Prostate gland (tissue), 2 donors: Measurements from ENCODE around the gene ADM5. TPM values are rescaled to one million over a fixed set of nuclear protein-coding genes. Genes with fewer than 3 reads are reported as not detected.
A peak's percentile ranks its signal among the peaks of the same experiment; 100 is the strongest.

Experiments
- DNase-seq: peaks from one replicate; pipeline ENCODE4 v3.0.0-alpha.2; 2019; ENCODE audit warnings: low spot score
- H3K27ac ChIP-seq, 2 donors: fragments of 200-600 bp; sonication (generic); 2 replicates each; pipeline ENCODE4 v1.5.1; 2017 to 2019
- H3K27me3 ChIP-seq: fragments of 200-600 bp; sonication (generic); replicated peaks from 2 replicates; pipeline ENCODE4 v1.5.1; 2019; ENCODE audit not compliant: insufficient read depth
- H3K36me3 ChIP-seq, 2 donors: fragments of 200-600 bp; sonication (generic); 1 replicate in 1 of 2; 2 replicates in 1 of 2; pipeline versions ENCODE4 v1.5.1 to v1.8.1; 2017 to 2019
- H3K4me1 ChIP-seq: fragments of 200-600 bp; sonication (generic); replicated peaks from 2 replicates; pipeline ENCODE4 v1.5.1; 2019
- H3K4me3 ChIP-seq, 2 donors: fragments of 200-600 bp; sonication (generic); 2 replicates each; pipeline ENCODE4 v1.5.1; 2017 to 2019
- H3K9me3 ChIP-seq: fragments of 200-600 bp; sonication (generic); 2 replicates; pipeline ENCODE4 v1.5.1; 2017
- CTCF ChIP-seq, 4 experiments: fragments of 200-600 bp in 2 of 4; fragments of 450-650 bp in 2 of 4; sonication (generic) in 2 of 4; IDR thresholded peaks; 1 replicate in 3 of 4; 2 replicates in 1 of 4; pipeline ENCODE4 v1.5.1; 2016 to 2019; ENCODE audit warnings: antibody characterized with exemption in 4 of 4, mild to moderate bottlenecking in 2 of 4, moderate library complexity in 2 of 4
- POLR2A ChIP-seq: fragments of 450-650 bp; IDR thresholded peaks from one replicate; pipeline ENCODE4 v1.6.1; 2016; ENCODE audit warnings: antibody characterized with exemption, mild to moderate bottlenecking
- POLR2AphosphoS5 ChIP-seq: sonication (generic); formaldehyde crosslinking; IDR thresholded peaks from one replicate; pipeline ENCODE4 v1.6.1; 2017; ENCODE audit warnings: antibody characterized with exemption
- WGBS: methylation state at CpG from one replicate; pipeline ENCODE4 v1.1.5; 2018; 5-methylcytosine and 5-hydroxymethylcytosine counted together
- intact Hi-C: fragments of 100-400 bp; cut with DNase I; formaldehyde crosslinking; loops from one replicate; pipeline ENCODE4 v1.14.2; 2022
- total RNA-seq, 2 donors: library from RNA; depleted of rRNA; stranded (reverse); fragments of >200 nt; gene quantifications; one replicate each; pipeline ENCODE4 v1.1.0, GENCODE V29; 2016

Gene ADM5
- total RNA-seq, 2 donors from 2014 or later: 0.68 to 6.1 TPM

GRCh38 chr19:49677231-49677900 is 12.0 kb upstream of the ADM5 start, which contains the start of gene PRMT1:
Gene PRMT1 (plus strand): TSS chr19:49677271. CDS start chr19:49677281, 10 bp downstream.
- TF ChIP-seq POLR2AphosphoS5 (no peak), CTCF (IDR thresholded peaks at IDR 0.05) (no peak), POLR2A (peak; percentile 91)
- Histone ChIP-seq H3K27me3 (no peaks in the 10 kb centered on the region), H3K4me1 (peaks cover 11% of the 10 kb centered on the region), H3K4me3 (peak within 1 kb of the TSS; percentile 66 to 92), H3K9me3 (no peaks in the 10 kb centered on the region), H3K27ac (peak within 1 kb of the TSS; percentile 83 to 93), H3K36me3 (peaks cover 6 to 7% of the 10 kb centered on the region in 2 donors)
- intact Hi-C loops: loop anchor here (2.0 to 5.0 kb wide), 3 partner anchors 35 to 90 kb away; partner anchors contain the start of genes AP2A1, PRR12 and SCAF1
- WGBS: under 1% methylated on average over 56 of the region's 57 CpGs
- no peak for DNase-seq

GRCh38 chr19:49677901-49678674 is 11.3 kb upstream of the ADM5 start:
- H3K27ac ChIP-seq: peak overlapping the region; percentile 83 to 93
- peak; percentile 40 for DNase-seq
- H3K4me3 ChIP-seq: peak overlapping the region; percentile 66 to 92
- peaks cover 8 to 9% of the 10 kb centered on the region in 2 donors for H3K36me3 ChIP-seq
- no peaks in the 10 kb centered on the region for H3K9me3 ChIP-seq
- H3K4me1 ChIP-seq: peaks cover 11% of the 10 kb centered on the region
- WGBS: 4% methylated on average over 21 of the region's 21 CpGs
- no peaks in the 10 kb centered on the region for H3K27me3 ChIP-seq
- intact Hi-C loops: loop anchor here (2.0 to 5.0 kb wide), 3 partner anchors 35 to 89 kb away; partner anchors contain the start of genes AP2A1, PRR12 and SCAF1
- TF ChIP-seq POLR2AphosphoS5 (peak; percentile 16), CTCF (IDR thresholded peaks at IDR 0.05) (peak in 3 of 4 experiments; percentile 57 to 67 (median 58)), POLR2A (no peak)

- WGBS: 54% methylated on average over 12 of the region's 12 CpGs
- TF ChIP-seq CTCF (IDR thresholded peaks at IDR 0.05): no peak
- TF ChIP-seq POLR2AphosphoS5: no peak
- no peak for TF ChIP-seq POLR2A
- Histone ChIP-seq H3K4me1 (peaks cover 11% of the 10 kb centered on the region), H3K27me3 (no peaks in the 10 kb centered on the region), H3K4me3 (no peak overlapping the region), H3K36me3 (peaks cover 8 to 9% of the 10 kb centered on the region in 2 donors), H3K27ac (no peak overlapping the region), H3K9me3 (no peaks in the 10 kb centered on the region)
- intact Hi-C loops: loop anchor here (5.0 kb wide), 2 partner anchors 87 to 88 kb away; partner anchors contain the start of genes AP2A1 and PRR12
- DNase-seq: no peak
Observed at GRCh38 chr19:49678985-49679770, 10.2 kb upstream of the ADM5 start.

- Histone ChIP-seq H3K9me3 (no peaks in the 10 kb centered on the region), H3K4me3 (no peak overlapping the region), H3K27ac (peak overlapping the region in 1 of 2 donors; percentile 62), H3K36me3 (peaks cover 9 to 12% of the 10 kb centered on the region in 2 donors), H3K27me3 (no peaks in the 10 kb centered on the region), H3K4me1 (peaks cover 11% of the 10 kb centered on the region)
- TF ChIP-seq CTCF (IDR thresholded peaks at IDR 0.05): no peak
- TF ChIP-seq POLR2A: no peak
- no peak for TF ChIP-seq POLR2AphosphoS5
- no peak for DNase-seq
- WGBS: 55% methylated on average over 10 of the region's 10 CpGs
- intact Hi-C loops: loop anchor here (5.0 kb wide), 2 partner anchors 87 to 88 kb away; partner anchors contain the start of genes AP2A1 and PRR12
Observed at GRCh38 chr19:49679771-49680413, 9.5 kb upstream of the ADM5 start.
